Suppressor macrophage treated with lipopolysaccharide for 4 hours (primary cell): ENCODE measurements around the gene ACO1.

Experiments
- DNase-seq: peaks from one replicate; pipeline ENCODE4 v3.0.0-alpha.2; 2020

The ACO1 gene

DNA sequence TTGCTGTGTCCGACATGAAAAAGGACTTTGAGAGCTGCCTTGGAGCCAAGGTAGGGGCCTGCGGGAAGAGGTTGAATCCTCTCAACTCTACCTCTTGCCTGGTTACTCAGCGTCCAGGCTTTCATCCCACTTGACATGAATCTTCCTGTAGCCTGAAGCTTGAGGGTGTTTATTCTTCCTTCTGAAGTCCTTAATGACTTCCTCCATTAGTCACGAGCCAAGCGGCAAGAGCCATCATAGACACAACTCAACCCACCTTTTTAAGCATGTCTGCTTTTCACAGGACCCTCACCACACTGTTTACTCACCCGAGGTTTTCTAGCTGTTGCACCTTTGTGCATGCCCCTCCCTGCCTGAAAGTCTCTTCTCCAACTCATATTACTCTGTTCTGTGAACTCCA is 40.2 kb downstream of the ACO1 start:
- no peak for DNase-seq

DNA sequence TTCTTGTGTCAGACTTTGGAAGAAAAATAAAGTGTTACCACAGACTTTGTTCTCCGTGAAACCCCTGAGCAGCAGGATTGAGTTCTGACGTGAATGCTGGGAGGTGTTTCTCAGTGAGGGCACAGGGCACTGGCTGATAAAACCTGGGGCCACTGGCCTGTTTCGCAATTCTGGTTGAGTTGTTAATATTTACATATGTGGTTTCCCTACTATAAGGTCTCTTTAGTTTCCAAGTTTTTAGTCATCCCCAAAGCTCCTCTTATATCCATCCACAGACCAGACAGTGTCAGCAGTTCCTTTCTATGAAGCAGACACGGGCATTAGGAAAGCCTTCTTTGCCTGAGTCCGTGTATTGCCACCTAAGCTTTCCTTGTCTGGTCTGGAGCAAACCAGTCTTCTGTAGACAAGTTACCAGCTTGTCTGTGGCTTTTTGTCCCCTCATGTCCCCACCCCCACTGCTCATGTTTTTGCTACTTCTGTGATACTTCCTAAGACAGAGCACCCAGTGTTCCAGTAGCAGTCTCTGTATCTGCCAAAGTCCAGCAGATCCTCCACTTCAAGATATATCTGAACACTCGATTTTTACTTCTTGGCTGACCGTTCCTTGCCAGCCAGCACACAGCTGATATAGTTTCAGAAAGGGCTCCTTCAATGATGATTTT is 42.0 kb downstream of the ACO1 start:
- DNase-seq = peak; percentile 61

GRCh38 chr9:32427111-32427873 is 42.8 kb downstream of the ACO1 start:
- DNase-seq = no peak

DNA sequence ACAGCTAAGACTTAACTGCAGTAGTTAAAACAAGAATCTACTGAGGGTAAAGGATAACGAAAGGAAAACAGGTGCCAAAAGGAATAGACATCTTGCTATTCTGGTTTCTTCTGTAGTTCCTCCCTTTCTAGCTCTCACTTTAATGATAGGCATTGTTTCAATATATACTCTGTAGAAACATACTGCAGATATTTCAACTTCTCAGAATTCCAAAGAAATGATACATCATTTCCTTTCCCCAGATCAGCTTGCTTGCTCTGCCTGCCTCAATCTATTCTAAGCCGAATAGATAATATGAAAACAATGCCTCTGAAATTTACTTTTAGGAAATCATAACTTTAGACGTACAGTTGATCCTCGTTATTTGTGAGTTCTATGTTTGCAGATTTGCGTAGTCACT is 46.3 kb downstream of the ACO1 start:
- DNase-seq = no peak

GRCh38 chr9:32431196-32431595 is 46.8 kb downstream of the ACO1 start:
- DNase-seq = no peak

- peak; percentile 52 for DNase-seq
These were observed 47.6 kb downstream of the ACO1 start for GRCh38 chr9:32431940-32432555.

DNA sequence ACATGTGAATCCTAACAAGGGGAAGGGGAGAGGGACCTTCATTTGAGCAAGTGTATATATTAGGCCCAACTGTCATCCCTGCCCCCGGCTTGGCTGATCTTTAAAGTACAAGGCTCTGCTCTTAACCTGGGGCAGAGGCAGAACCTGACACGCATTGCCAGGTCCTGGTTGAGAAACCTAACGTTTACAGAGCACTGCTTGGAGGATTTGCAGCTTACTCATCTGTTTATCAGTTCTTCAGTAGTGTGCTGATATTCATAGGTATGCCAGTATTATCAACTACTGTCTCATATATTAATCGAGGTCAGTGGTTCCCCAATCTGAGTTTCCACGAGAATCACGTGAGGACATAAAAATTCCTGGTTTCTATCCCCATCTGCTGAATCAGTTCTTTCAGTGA is 50.4 kb downstream of the ACO1 start:
- peak; percentile 38 for DNase-seq

- DNase-seq = no peak
These were observed 57.2 kb downstream of the ACO1 start for GRCh38 chr9:32441678-32442077.

DNA sequence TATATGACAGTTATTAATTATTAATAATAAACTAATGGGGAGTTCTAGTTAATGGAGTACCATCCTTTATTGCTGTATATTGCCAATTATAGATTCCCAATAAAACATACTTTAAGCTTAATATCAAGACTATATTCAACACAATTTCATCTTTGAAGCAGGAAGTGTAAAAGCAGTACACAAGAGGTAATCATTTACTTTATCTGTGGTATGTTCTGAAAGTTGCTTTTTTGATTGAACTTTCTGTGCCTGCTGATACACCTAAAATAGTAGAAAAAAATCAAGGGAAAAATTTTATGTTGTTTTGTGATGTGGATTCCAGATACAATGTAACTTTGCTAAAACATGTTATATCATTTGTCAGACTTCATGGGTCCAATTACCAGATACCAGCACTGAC is 58.0 kb downstream of the ACO1 start:
- no peak for DNase-seq

DNA sequence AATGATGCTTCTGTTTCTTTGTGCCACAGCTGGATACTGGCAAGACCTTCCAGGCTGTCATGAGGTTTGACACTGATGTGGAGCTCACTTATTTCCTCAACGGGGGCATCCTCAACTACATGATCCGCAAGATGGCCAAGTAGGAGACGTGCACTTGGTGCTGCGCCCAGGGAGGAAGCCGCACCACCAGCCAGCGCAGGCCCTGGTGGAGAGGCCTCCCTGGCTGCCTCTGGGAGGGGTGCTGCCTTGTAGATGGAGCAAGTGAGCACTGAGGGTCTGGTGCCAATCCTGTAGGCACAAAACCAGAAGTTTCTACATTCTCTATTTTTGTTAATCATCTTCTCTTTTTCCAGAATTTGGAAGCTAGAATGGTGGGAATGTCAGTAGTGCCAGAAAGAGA is 65.5 kb downstream of the ACO1 start:
- no peak for DNase-seq

GRCh38 chr9:32454280-32454679 is 69.8 kb downstream of the ACO1 start:
- DNase-seq = no peak

DNA sequence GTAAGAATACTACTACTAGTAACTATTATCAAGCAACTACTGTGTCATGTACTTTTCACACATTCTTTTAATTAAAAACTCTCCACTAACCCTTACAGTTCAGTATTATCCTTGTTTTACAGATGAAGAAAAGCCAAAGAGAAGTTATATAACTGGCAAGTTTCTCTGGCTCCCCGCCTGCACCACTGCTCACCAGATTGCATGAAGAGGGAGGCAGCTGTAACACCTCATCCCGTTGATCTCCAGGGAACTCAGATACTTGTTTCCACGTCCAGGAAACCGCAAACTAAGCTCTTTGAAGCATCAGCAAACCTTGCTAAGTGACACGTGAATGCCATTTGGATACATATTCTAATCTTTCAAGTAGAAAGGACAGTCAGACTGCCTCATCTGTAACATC is 71.3 kb downstream of the ACO1 start:
- DNase-seq = no peak

- no peak for DNase-seq
These were observed 72.1 kb downstream of the ACO1 start for GRCh38 chr9:32456564-32456963.

DNA sequence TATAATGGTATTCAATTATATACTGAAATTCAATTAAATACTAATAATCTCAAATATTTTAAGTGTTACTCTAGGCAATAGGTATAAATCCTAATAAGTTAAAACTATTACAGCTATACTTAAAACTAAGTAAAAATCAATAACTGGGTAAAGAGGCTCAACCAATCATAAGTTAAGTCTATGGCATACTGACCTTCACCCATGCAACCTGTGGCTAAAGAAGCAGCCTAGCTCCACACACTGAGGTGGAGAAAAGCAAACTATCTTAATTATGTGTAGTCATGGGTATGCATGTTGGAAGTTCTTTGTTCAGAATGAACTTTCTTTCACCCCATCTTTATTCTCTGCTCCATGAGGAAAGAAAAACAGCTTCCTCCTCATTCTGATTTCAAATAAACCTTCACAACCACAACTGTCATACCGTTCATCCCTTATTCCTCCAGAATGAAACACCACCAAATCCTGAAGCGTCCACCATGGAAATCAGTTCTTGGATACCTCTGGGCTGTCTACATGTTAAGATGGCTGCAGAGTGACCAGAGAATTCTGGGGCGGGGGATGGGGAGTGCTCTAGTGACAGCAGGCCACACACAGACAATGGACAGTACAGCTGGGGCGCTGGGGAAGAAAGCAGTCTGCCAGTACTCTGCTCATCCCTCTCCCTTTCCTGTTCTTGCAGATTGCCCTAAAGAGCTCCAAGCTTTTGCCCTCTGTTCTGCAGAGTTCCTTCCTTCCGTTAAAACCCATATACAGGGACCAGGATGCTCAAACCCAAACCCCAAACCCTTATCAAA is 79.3 kb downstream of the ACO1 start:
- no peak for DNase-seq

DNA sequence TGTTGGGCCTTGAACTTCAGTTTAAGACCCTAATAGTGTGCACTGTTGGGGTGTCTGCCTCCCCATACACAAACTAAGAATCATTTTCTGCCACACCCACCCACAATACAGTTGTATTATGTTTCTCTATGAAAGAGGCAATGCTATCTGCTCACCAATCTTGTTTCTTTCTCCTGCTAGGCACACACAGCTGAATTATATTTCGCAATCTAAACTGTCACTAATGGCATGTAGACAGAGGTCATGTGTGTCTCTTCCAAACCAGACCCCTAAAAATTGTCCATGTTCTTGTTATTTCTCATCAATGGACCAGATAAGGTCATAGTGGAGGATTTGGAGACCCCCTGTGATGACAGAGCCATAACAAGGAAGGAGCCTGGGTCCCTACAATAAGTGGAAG is 84.3 kb downstream of the ACO1 start:
- no peak for DNase-seq

- no peak for DNase-seq
These were observed 87.9 kb downstream of the ACO1 start for GRCh38 chr9:32472344-32472743.

DNA sequence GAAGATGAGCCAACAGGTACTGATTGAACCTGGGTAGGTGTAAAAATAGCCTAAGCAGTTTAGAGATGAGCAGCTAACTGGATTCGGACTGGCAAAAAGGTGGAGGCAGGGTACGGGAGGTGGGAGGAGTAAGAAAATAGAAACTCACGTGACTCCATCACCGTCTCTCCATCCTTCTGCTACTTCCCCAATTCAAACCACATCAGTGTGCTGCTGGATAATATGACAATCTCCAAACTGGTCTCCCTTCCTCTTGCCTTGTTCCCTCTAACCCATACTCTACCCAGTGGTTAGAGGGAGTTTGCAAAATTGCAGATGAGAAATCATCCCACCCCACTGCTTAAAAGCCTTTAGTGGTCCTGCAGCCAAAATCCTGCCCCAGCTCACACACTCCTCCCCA is 98.9 kb downstream of the ACO1 start:
- no peak for DNase-seq

DNA sequence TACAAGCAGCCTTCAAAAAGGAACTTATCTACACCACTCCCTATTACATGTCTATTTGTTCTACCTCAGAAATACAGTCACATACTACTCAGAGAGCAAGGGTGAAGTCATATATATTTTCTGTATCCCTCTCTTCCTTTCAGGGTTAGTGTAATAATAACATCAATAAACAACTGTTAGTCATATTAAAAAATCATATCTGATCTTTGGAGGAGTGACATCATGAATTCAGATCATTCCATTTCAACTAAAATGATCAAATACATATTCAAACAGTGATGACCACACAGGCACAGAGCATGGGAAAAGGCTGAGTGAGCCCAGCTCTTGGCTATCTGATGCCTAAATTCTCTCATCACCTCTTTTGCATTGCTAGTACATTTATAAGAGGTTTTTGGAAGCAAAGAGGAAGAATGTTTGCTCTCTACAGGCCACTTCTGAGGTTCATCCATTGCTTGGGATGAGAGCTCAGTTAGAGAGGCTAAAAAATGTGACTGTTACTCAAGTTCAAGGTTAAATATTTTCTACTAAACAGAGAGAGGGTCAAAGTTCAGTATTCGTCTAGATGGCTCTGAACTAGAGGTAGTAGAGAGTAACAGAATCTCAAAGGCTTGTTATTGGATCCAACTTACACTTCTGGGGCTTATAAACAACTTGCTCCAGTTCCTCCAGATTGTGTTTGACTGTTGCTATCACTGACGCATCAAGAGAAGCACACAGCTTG is 102.6 kb downstream of the ACO1 start:
- no peak for DNase-seq

DNA sequence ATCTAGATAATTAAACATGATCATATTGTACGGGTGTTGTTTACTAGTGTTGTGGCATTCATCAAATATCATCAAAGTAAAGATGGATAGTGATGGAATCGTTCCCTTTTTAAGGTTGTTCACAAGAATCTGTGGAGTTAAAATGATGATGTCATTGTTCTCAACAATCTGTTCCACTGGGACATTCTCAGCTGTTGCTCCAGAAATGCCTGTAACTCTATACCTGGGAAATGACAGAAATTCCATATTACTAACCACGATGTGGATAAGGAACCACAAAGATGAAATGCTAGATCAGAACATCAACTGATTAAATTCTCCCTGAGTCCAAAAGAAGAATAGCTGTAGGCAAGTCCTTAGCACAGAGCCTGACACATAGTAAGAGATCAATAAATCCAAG is 103.5 kb downstream of the ACO1 start:
- DNase-seq = no peak

DNA sequence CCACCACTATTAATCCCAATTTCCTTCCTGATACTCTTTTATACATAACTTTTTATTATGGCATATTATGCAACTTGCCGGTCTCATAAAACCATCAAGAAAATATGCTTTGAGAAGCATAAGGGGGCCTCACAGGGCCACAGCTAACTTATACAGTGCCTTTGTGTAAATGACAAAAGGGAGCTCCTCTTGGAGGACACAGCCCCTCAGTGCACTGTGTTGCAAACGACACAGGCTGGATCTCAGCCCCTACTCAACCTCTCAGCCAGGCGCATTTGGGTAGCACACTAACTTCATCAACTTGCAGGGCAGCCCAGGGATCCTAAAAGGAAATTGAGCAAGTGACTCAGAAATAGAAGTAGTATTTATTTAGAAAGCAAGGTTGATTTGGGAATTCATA is 106.2 kb downstream of the ACO1 start:
- DNase-seq = no peak

DNA sequence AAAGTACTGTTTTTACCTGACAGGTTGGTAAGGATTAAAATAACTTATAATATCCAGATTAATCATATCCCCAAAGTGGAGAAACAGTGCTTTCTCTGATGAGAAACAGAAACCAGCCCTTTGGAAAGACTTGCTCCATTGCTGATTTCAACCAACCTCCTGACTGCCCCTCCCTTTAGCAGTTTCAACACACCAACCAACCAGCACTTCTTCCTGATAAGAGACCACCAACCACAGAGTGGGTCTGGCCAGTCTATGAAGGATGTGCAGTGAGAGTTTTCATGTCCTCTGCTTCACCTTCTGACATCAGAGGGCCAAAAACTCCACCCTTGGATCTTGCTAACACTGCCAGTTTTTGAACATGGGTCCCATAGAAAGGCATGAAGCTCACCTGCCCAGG is 113.5 kb downstream of the ACO1 start:
- DNase-seq = no peak

DNA sequence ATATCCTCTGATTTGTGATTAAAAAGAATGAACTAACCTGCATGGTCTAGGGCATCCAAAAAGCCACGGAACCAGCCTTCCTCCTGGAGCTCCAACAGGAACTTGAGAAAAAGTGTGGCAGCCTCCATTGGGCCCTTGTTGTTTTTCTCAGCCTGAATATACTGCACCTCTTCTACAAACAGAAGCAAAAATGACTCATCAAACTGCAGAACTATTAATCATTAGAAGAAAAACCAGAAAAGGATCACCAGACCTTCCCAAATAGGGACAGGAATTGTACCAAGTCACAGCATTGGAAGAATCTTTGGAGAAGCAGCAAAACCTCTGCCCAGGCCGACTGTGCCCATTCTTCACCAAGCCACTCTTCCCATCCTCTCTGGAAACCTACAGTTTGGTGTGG is 116.3 kb downstream of the ACO1 start:
- DNase-seq = no peak

- DNase-seq = no peak
These were observed 117.4 kb downstream of the ACO1 start for GRCh38 chr9:32501868-32502267.
